ENCODE measurements around the gene TMX3.

TMX3 gene

GRCh38 chr18:68638613-68639012 is 76.3 kb downstream of the TMX3 start:
- DNase-seq (ENCODE audit: low read depth) = no peak
- TF ChIP-seq CTCF (IDR thresholded peaks at IDR 0.05; ENCODE audit: low read depth, low read length) = no peak
- TF ChIP-seq, protein P1, sequence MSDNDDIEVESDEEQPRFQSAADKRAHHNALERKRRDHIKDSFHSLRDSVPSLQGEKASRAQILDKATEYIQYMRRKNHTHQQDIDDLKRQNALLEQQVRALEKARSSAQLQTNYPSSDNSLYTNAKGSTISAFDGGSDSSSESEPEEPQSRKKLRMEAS (IDR thresholded peaks at IDR 0.05; ENCODE audit: low read depth, low read length) = no peak
- no peak for TF ChIP-seq MYC (IDR thresholded peaks at IDR 0.05; ENCODE audit: low read depth, low read length)
- TF ChIP-seq POLR2A (IDR thresholded peaks at IDR 0.05; ENCODE audit: extremely low read depth, insufficient read length) = no peak

GRCh38 chr18:68627812-68628211 is 87.1 kb downstream of the TMX3 start:
- TF ChIP-seq MYC (IDR thresholded peaks at IDR 0.05; ENCODE audit: low read depth, low read length) (no peak), POLR2A (IDR thresholded peaks at IDR 0.05; ENCODE audit: extremely low read depth, insufficient read length) (no peak)
- no peak overlapping the region for H3K4me3 ChIP-seq (ENCODE audit: low read depth, low read length)
- no peak for DNase-seq (ENCODE audit: low read depth)

More at GRCh38 chr18:68638613-68639012, 76.3 kb downstream of the TMX3 start:
- H3K4me3 ChIP-seq (ENCODE audit: low read depth, low read length) = no peak overlapping the region

All from NB4 (cell line).